ENCODE measurements around the gene BBOF1. TPM values are rescaled to one million over a fixed set of nuclear protein-coding genes. Genes with fewer than 3 reads are reported as not detected.

The BBOF1 gene
- total RNA-seq, 1 donor from 2014 or later = 4.5 TPM

- H3K4me3 Mint-ChIP-seq (ENCODE audit: low read depth) = no peak overlapping the region
- no peak for TF ChIP-seq CTCF (IDR thresholded peaks at IDR 0.05; ENCODE audit: unreplicated experiment)
- no peaks in the 10 kb centered on the region for H3K9me3 Mint-ChIP-seq (ENCODE audit: low read depth)
- H3K27me3 Mint-ChIP-seq = no peaks in the 10 kb centered on the region
- H3K27ac Mint-ChIP-seq = no peak overlapping the region
- DNase-seq (ENCODE audit: low spot score, unreplicated experiment) = no peak
- no peaks in the 10 kb centered on the region for H3K4me1 Mint-ChIP-seq (ENCODE audit: low read depth)
- H3K36me3 Mint-ChIP-seq (ENCODE audit: insufficient read depth) = peaks cover 1% of the 10 kb centered on the region
Observed at GRCh38 chr14:74049876-74050495, 30.8 kb downstream of the BBOF1 start.

DNA sequence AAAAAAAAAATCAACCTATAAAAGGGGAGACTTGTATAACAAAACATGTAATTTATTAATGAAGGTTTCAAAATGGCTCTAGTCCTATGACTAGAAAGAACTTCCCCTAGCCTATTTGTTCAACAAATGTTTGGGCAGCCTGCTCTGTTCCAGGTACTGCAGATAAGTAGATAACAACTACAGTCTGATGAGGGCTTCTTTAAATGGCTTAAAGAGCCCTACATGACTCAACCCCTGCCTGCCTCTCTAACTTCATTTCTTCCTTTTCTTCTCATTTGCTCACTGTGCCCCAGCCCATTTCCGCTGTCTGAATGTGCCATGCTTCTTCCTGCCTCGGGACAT, 43.6 kb downstream of the BBOF1 start:
- TF ChIP-seq CTCF (IDR thresholded peaks at IDR 0.05; ENCODE audit: unreplicated experiment) = no peak
- Mint-ChIP-seq H3K36me3 (ENCODE audit: insufficient read depth) (peaks cover 24% of the 10 kb centered on the region), H3K9me3 (ENCODE audit: low read depth) (no peaks in the 10 kb centered on the region), H3K4me1 (ENCODE audit: low read depth) (peaks cover 7% of the 10 kb centered on the region), H3K27me3 (no peaks in the 10 kb centered on the region), H3K27ac (no peak overlapping the region), H3K4me3 (ENCODE audit: low read depth) (no peak overlapping the region)
- no peak for DNase-seq (ENCODE audit: low spot score, unreplicated experiment)

DNA sequence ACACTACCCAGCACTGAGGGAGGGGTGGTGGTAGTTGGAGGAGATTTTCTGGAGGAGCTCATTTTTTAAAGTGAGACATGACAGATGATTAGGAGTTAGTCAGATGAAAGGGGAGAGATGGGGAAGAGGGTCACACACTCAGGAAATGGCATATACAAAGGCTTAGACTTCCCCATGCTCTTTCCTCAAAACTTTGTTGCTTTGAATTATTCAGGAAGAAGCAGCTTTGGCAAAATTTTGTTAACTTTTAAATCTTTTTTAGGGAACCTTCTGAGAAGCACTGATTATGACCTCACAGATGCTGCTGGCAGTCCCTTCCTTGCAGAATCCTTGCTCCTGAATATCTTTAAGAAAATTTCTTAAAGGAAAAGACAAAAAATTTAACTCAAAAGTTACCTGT, 45.3 kb downstream of the BBOF1 start:
- no peaks in the 10 kb centered on the region for H3K9me3 Mint-ChIP-seq (ENCODE audit: low read depth)
- H3K27ac Mint-ChIP-seq = no peak overlapping the region
- no peak for DNase-seq (ENCODE audit: low spot score, unreplicated experiment)
- H3K36me3 Mint-ChIP-seq (ENCODE audit: insufficient read depth) = peaks cover 28% of the 10 kb centered on the region
- no peak overlapping the region for H3K4me3 Mint-ChIP-seq (ENCODE audit: low read depth)
- H3K4me1 Mint-ChIP-seq (ENCODE audit: low read depth) = peaks cover 7% of the 10 kb centered on the region
- no peaks in the 10 kb centered on the region for H3K27me3 Mint-ChIP-seq
- no peak for TF ChIP-seq CTCF (IDR thresholded peaks at IDR 0.05; ENCODE audit: unreplicated experiment)

- Mint-ChIP-seq H3K4me3 (ENCODE audit: low read depth) (no peak overlapping the region), H3K27me3 (no peaks in the 10 kb centered on the region), H3K36me3 (ENCODE audit: insufficient read depth) (peaks cover 28% of the 10 kb centered on the region), H3K27ac (no peak overlapping the region), H3K4me1 (ENCODE audit: low read depth) (peaks cover 7% of the 10 kb centered on the region), H3K9me3 (ENCODE audit: low read depth) (no peaks in the 10 kb centered on the region)
- TF ChIP-seq CTCF (IDR thresholded peaks at IDR 0.05; ENCODE audit: unreplicated experiment) = no peak
- DNase-seq (ENCODE audit: low spot score, unreplicated experiment) = no peak
Observed at GRCh38 chr14:74064883-74065282, 45.7 kb downstream of the BBOF1 start.

DNA sequence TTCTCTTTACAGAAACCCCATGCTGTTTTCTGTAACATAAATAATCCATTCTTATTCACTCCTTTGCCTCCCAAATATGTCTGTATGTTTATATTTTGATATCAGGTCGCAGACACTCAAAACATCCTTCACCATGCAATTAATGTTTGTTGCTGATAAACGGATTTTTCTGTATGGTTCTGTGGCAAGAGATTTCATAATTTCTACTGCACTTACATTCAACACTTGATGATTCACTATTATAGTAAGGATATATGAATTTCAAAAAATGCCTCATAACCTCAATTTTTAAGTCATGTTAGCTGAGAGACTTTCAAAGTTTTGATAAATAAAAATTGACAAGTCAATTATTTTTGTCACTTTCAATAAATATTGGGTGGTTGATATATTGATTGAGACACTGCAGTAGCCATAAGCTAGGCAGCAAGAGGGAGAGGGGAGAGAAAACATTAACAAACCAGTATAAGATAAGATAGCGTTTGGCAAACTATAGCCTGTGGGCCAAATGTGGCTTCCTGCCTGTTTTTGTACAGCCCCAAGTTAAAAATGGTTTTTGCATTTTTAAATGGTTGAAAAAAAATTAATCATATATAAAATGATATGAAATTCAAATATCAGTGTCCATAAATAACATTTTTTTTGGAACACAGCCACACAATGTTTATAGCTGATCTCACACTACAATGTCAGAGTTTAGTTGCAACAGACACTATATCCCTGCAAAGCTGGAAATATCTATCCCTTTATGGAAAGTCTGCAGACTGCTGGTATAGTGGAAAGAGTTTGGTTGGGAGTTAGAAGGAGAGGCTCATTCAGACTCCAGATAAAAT, 46.8 kb downstream of the BBOF1 start:
- no peak overlapping the region for H3K4me3 Mint-ChIP-seq (ENCODE audit: low read depth)
- TF ChIP-seq CTCF (IDR thresholded peaks at IDR 0.05; ENCODE audit: unreplicated experiment) = no peak
- DNase-seq (ENCODE audit: low spot score, unreplicated experiment) = no peak
- no peak overlapping the region for H3K27ac Mint-ChIP-seq
- peaks cover 22% of the 10 kb centered on the region for H3K36me3 Mint-ChIP-seq (ENCODE audit: insufficient read depth)
- H3K27me3 Mint-ChIP-seq = no peaks in the 10 kb centered on the region
- H3K9me3 Mint-ChIP-seq (ENCODE audit: low read depth) = no peaks in the 10 kb centered on the region
- peaks cover 7% of the 10 kb centered on the region for H3K4me1 Mint-ChIP-seq (ENCODE audit: low read depth)
